Heart left ventricle (tissue), 16 donors: ENCODE results near the gene SRRM2. TPM values are rescaled to one million over a fixed set of nuclear protein-coding genes. Genes with fewer than 3 reads are reported as not detected.

Source experiments
- ATAC-seq, 4 donors: fragments of 200-7000 bp; cut with Tn5 transposase; one replicate each; pipeline ENCODE4 v1.9.1; 2020 to 2022; ENCODE audit warnings: moderate library complexity in 4 of 4, mild to moderate bottlenecking in 3 of 4, moderate number of reproducible peaks in 1 of 4
- DNase-seq, 5 donors: peaks; one replicate each; pipeline ENCODE4 v3.0.0-alpha.2; 2020
- H3K27ac ChIP-seq, 12 donors: fragments of 200-600 bp; sonication (generic) in 4 of 12; one replicate each; pipeline versions ENCODE4 v1.5.0 to v1.8.0; 2016 to 2022; ENCODE audit warnings: mild to moderate bottlenecking in 2 of 12
- H3K27me3 ChIP-seq, 9 donors: fragments of 200-600 bp; sonication (generic) in 2 of 9; one replicate each; pipeline versions ENCODE4 v1.5.1 to v1.8.0; 2016 to 2022; ENCODE audit warnings: mild to moderate bottlenecking in 3 of 9
- H3K36me3 ChIP-seq, 9 donors: fragments of 200-600 bp; sonication (generic) in 2 of 9; one replicate each; pipeline versions ENCODE4 v1.5.0 to v1.8.0; 2018 to 2022; ENCODE audit warnings: mild to moderate bottlenecking in 2 of 9
- H3K4me1 ChIP-seq, 12 donors: fragments of 200-600 bp; sonication (generic) in 4 of 12; one replicate each; pipeline versions ENCODE4 v1.5.0 to v1.8.0; 2016 to 2022; ENCODE audit warnings: mild to moderate bottlenecking in 3 of 12
- H3K4me3 ChIP-seq, 12 donors: fragments of 200-600 bp; sonication (generic) in 4 of 12; one replicate each; pipeline versions ENCODE4 v1.5.0 to v1.8.0; 2017 to 2022; ENCODE audit warnings: mild to moderate bottlenecking in 9 of 12, moderate library complexity in 4 of 12
- H3K9me3 ChIP-seq, 12 donors: fragments of 200-600 bp; sonication (generic) in 4 of 12; one replicate each; pipeline versions ENCODE4 v1.5.0 to v1.8.0; 2016 to 2022; ENCODE audit warnings: mild to moderate bottlenecking in 1 of 12
- POLR2A ChIP-seq, 2 donors: fragments of 450-650 bp; IDR thresholded peaks; one replicate each; pipeline ENCODE4 v1.6.1; 2017; ENCODE audit warnings: antibody characterized with exemption in 2 of 2, mild to moderate bottlenecking in 2 of 2, moderate library complexity in 2 of 2
- WGBS, 4 donors: extraction: QIAGEN DNeasy Blood & Tissue Kit in 2 of 4; methylation state at CpG; one replicate each; pipeline versions ENCODE4 v1.1.5 to v1.1.7; 2013 to 2018; 5-methylcytosine and 5-hydroxymethylcytosine counted together
- intact Hi-C, 10 donors: fragments of 100-400 bp; cut with DNase I; formaldehyde crosslinking; loops; one replicate each; pipeline versions ENCODE4 v1.11.1 to v1.14.2; 2022
- polyA plus RNA-seq, 2 donors: library from polyadenylated mRNA; stranded (reverse); fragments of 200-250 nt; gene quantifications; one replicate each; pipeline ENCODE4 v1.2.3, GENCODE V29; 2013
- total RNA-seq, 9 donors: library from RNA; depleted of rRNA in 2 of 9; stranded (reverse); fragments of >200 nt in 2 of 9; fragmentation: NEBNext Ultra II Directional in 3 of 9; extraction: Animal tissue kit (Norgen Biotek cat#: 25700) in 3 of 9; gene quantifications; one replicate each; pipeline versions ENCODE4 v1.1.0 to v1.2.4, GENCODE V29; 2016 to 2023
- TF ChIP-seq, protein P1 (sequence below), 12 donors: fragments of 200-600 bp; sonication (generic) in 4 of 12; IDR thresholded peaks; one replicate each; pipeline versions ENCODE4 v1.5.0 to v1.8.0; 2018 to 2022; ENCODE audit warnings: antibody characterized with exemption in 12 of 12, mild to moderate bottlenecking in 5 of 12
- donor health status: ischemic (EF 13 %, LVEDD 7.1; RV severe dilation, severe dysfunction).
- donor health status: healthy with polysubstance abuse.
- donor health status: DM: no; HTN: yes; CAD: no.
- donor health status: DM: no; HTN: no; CAD: no.
- donor health status: ischemic (EF 25% LVEDD 6.9; RV normal size, moderate dysfunction).
- donor health status: ischemic (EF 25% LVEDD 5.7; RV mildly dilated, moderate dysfunction).
- donor health status: healthy.
- donor health status: DM: yes; HTN: yes; CAD: no.
- donor health status: ischemic (EF 35%, LVEDD 5.7; RV mildly dilated, moderate dysfunction).
- donor health status: nonischemic (EF 11% LVEDD 7.7; RV severe dilation, severe dysfunction).
- donor health status: DM: yes; HTN: yes; CAD: no.
- donor health status: PGD.
- donor health status: ischemic (EF 29% LVEDD 5.4; RV normal size, mild dysfunction).
- donor health status: nonischemic (EF 23%, LVEDD 6.1; RV moderate dilation, normal function).

SRRM2 gene
- total and polyA plus RNA-seq, 11 donors, result 112 to 540 (median 233) TPM

DNA sequence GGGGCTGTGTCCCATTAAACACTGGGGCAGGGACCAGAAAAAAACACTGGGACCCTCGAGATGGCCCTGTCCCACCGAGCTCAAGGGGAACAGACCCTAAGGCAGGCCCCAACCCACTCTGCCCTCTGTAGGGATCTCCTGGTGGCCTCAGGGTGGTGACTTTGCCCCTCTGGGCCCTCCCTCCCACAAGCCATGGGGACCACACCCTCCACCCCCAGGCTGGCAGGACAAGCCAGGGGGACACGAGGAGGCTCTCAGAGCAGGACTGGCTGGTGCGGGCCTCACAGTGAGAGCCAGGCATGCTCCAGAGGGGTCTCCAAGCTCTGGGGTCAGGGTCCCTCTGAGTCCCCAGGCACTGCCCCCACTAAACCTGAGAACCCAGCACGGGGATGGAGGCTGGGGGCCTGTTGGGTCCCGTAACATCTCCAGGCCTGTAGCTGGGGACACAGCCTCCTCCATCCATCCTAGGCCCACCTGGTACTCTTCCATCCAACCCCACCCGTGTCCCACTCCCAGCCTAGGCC, 14.5 kb upstream of the SRRM2 start:
- DNase-seq (peak in 1 of 5 donors; percentile 19), ATAC-seq (peak in 1 of 4 donors; percentile 15)
- Histone ChIP-seq H3K4me3 (no peak overlapping the region), H3K36me3 (no peaks in the 10 kb centered on the region), H3K27ac (no peak overlapping the region), H3K27me3 (peaks cover 0 to 8% (median 0%) of the 10 kb centered on the region in 9 donors), H3K9me3 (no peaks in the 10 kb centered on the region), H3K4me1 (no peaks in the 10 kb centered on the region)
- 76 to 89% (median 83%) methylated on average over 7 of the region's 7 CpGs for WGBS, 4 donors
- no peak for TF ChIP-seq POLR2A (IDR thresholded peaks at IDR 0.05)
- TF ChIP-seq, protein P1, sequence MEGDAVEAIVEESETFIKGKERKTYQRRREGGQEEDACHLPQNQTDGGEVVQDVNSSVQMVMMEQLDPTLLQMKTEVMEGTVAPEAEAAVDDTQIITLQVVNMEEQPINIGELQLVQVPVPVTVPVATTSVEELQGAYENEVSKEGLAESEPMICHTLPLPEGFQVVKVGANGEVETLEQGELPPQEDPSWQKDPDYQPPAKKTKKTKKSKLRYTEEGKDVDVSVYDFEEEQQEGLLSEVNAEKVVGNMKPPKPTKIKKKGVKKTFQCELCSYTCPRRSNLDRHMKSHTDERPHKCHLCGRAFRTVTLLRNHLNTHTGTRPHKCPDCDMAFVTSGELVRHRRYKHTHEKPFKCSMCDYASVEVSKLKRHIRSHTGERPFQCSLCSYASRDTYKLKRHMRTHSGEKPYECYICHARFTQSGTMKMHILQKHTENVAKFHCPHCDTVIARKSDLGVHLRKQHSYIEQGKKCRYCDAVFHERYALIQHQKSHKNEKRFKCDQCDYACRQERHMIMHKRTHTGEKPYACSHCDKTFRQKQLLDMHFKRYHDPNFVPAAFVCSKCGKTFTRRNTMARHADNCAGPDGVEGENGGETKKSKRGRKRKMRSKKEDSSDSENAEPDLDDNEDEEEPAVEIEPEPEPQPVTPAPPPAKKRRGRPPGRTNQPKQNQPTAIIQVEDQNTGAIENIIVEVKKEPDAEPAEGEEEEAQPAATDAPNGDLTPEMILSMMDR (IDR thresholded peaks at IDR 0.05), result no peak
- intact Hi-C loops, result no loop called here

DNA sequence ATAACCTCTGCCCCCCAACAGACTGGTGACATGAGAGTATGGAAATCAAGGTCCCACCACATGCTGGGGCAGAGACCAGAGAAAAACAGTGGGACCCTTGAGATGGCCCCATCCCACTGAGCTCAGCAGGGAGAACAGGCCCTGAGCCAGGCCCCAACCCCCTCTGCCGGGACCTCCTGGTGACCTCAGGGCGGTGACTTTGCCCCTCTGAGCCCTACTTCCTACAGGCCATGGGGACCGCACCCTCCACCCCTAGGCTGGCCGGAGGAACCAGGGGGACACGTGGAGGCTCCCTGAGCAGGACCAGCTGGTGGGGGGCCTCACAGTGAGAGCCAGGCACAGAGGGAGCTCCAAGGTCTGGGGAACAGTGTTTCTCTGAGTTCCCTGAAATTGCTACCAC, 13.8 kb upstream of the SRRM2 start:
- WGBS, 4 donors, result 78 to 79% (median 79%) methylated on average over 2 to 5 of the region's 5 CpGs; no CpG with 5 or more reads in 1 of the 4 donors

DNA sequence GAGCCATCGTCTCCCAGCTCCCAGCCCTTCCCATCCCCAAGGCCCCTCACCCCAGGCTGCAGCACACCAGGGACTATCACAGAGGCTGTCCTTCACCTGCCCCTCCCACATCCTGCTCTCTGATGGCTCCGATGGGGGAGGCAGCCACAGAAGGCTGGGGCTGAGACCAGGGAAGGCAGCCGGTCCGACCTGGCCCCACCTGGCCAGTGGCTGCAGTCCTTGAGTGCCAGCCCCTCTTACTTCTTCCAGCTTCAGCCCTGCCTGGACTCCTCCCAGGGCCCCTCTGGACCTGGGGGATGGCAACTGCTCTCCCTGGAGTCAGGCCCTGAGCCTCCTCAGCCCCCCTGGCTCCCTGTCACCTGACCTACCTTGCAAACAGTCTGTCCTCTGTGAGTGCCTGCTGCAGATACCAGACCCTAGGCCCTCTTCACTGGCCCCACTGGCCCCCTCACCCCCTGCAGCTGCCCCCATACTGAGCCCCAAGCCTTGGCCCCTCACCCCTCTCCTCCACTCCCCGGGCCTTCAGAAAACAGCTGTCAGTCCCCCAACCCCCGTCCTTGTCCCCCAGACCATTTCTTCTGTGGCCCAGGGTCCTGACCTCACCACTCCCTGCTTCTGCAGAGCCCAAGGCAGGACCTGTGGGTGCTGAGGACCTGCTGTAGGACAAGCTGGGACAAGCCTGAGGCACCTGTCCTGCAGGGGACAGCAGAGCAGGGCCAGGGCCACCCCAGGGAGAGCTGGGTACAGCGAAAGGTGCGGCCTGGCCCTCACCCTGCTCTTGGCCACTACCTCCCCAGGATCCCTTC, 12.6 kb upstream of the SRRM2 start:
- TF ChIP-seq, protein P1 (IDR thresholded peaks at IDR 0.05), result no peak
- TF ChIP-seq POLR2A (IDR thresholded peaks at IDR 0.05), result no peak
- 55 to 66% (median 61%) methylated on average over 5 to 8 of the region's 8 CpGs for WGBS, 4 donors
- Histone ChIP-seq H3K9me3 (no peaks in the 10 kb centered on the region), H3K27ac (no peak overlapping the region), H3K4me1 (no peaks in the 10 kb centered on the region), H3K4me3 (no peak overlapping the region), H3K36me3 (no peaks in the 10 kb centered on the region), H3K27me3 (peaks cover 0 to 8% (median 0%) of the 10 kb centered on the region in 9 donors)
- intact Hi-C loops, result no loop called here
- no peak for ATAC-seq
- DNase-seq, result no peak

More for the DNA sequence above, 13.8 kb upstream of the SRRM2 start:
- DNase-seq (no peak), ATAC-seq (no peak)
- no peak for TF ChIP-seq POLR2A (IDR thresholded peaks at IDR 0.05)
- TF ChIP-seq, protein P1 (IDR thresholded peaks at IDR 0.05), result no peak
- H3K27me3 ChIP-seq, result peaks cover 0 to 8% (median 0%) of the 10 kb centered on the region in 9 donors
- H3K27ac ChIP-seq, result no peak overlapping the region
- intact Hi-C loops, result no loop called here
- H3K4me1 ChIP-seq, result no peaks in the 10 kb centered on the region
- no peaks in the 10 kb centered on the region for H3K36me3 ChIP-seq
- no peaks in the 10 kb centered on the region for H3K9me3 ChIP-seq
- no peak overlapping the region for H3K4me3 ChIP-seq

DNA sequence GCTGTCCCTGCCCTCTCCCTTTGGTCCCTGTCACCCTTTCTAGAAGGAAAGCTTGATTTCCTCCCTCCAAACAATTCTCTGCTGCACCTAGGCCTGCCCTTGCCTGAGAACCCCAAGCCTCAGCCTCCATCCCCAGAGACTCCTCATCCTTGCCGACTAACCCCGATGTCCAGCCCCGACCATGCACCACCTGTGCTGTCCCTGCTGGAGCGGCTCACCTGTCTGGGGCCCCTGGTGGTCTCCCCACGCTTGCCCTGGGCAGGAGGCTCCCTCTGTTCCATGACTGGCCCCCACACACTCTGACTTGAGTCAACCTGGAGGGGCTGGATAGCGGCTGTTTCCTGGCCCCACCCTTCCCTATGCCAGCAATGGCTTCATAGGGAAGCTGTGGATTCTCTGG, 12.0 kb upstream of the SRRM2 start:
- no peaks in the 10 kb centered on the region for H3K9me3 ChIP-seq
- no peaks in the 10 kb centered on the region for H3K36me3 ChIP-seq
- ATAC-seq (no peak), DNase-seq (no peak)
- no peak overlapping the region for H3K4me3 ChIP-seq
- H3K27me3 ChIP-seq, result peaks cover 0 to 8% (median 0%) of the 10 kb centered on the region in 9 donors
- 85 to 87% (median 87%) methylated on average over 6 of the region's 6 CpGs for WGBS, 4 donors
- H3K4me1 ChIP-seq, result no peaks in the 10 kb centered on the region
- intact Hi-C loops, result no loop called here
- H3K27ac ChIP-seq, result no peak overlapping the region
- no peak for TF ChIP-seq POLR2A (IDR thresholded peaks at IDR 0.05)
- TF ChIP-seq, protein P1 (IDR thresholded peaks at IDR 0.05), result no peak
